Uterus (tissue), 4 donors: Measurements from ENCODE around the gene VMAC. TPM values are rescaled to one million over a fixed set of nuclear protein-coding genes. Genes with fewer than 3 reads are reported as not detected.

ENCODE experiments used
- DNase-seq, 2 donors: peaks; one replicate each; pipeline ENCODE4 v3.0.0-alpha.2; 2019 to 2020
- H3K27ac ChIP-seq, 2 donors: fragments of 200-600 bp; sonication (generic); 1 replicate in 1 of 2; 2 replicates in 1 of 2; pipeline ENCODE4 v1.5.1; 2016 to 2018
- H3K27me3 ChIP-seq, 2 donors: fragments of 200-600 bp; sonication (generic); one replicate each; pipeline ENCODE4 v1.5.1; 2018 to 2019; ENCODE audit warnings: control low read depth in 1 of 2
- H3K36me3 ChIP-seq, 2 donors: fragments of 200-600 bp; sonication (generic); one replicate each; pipeline ENCODE4 v1.5.1; 2019; ENCODE audit warnings: control low read depth in 1 of 2
- H3K4me1 ChIP-seq, 2 donors: fragments of 200-600 bp; sonication (generic); one replicate each; pipeline ENCODE4 v1.5.1; 2018 to 2019; ENCODE audit warnings: control low read depth in 1 of 2
- H3K4me3 ChIP-seq, 2 donors: fragments of 200-600 bp; sonication (generic); 1 replicate in 1 of 2; 2 replicates in 1 of 2; pipeline ENCODE4 v1.5.1; 2018 to 2019; ENCODE audit warnings: mild to moderate bottlenecking in 1 of 2
- H3K9me3 ChIP-seq, 2 donors: fragments of 200-600 bp; sonication (generic); one replicate each; pipeline ENCODE4 v1.5.1; 2019; ENCODE audit warnings: control low read depth in 1 of 2
- CTCF ChIP-seq, 4 experiments: fragments of 200-600 bp in 2 of 4; fragments of 450-650 bp in 2 of 4; sonication (generic) in 2 of 4; IDR thresholded peaks; one replicate each; pipeline ENCODE4 v1.5.1; 2016 to 2019; ENCODE audit warnings: antibody characterized with exemption in 4 of 4, mild to moderate bottlenecking in 2 of 4, moderate library complexity in 1 of 4
- POLR2A ChIP-seq, 2 donors: fragments of 450-650 bp; IDR thresholded peaks; one replicate each; pipeline ENCODE4 v1.6.1; 2016; ENCODE audit warnings: antibody characterized with exemption in 2 of 2, mild to moderate bottlenecking in 1 of 2, moderate library complexity in 1 of 2
- intact Hi-C: fragments of 100-400 bp; cut with DNase I; formaldehyde crosslinking; loops from one replicate; pipeline ENCODE4 v1.15.1; 2023; ENCODE audit warnings: low total_unique reads
- total RNA-seq, 4 donors: library from RNA; depleted of rRNA in 3 of 4; stranded (reverse); fragments of >200 nt in 3 of 4; gene quantifications; one replicate each; pipeline versions ENCODE4 v1.1.0 to v1.2.4, GENCODE V29; 2014 to 2023
- donor health status: DM: yes; HTN: yes; CAD: no.

VMAC gene
- total RNA-seq, 4 donors from 2014 or later, result 2.6 to 10.9 (median 7.1) TPM

GRCh38 chr19:5932146-5932545 is 27.5 kb downstream of the VMAC start:
- Histone ChIP-seq H3K27me3 (no peaks in the 10 kb centered on the region), H3K9me3 (no peaks in the 10 kb centered on the region), H3K27ac (peak overlapping the region in 1 of 2 donors; percentile 20), H3K4me1 (peaks cover 27 to 36% of the 10 kb centered on the region in 2 donors), H3K4me3 (no peak overlapping the region), H3K36me3 (no peaks in the 10 kb centered on the region)
- intact Hi-C loops, result no loop called here
- no peak for DNase-seq
- TF ChIP-seq POLR2A (IDR thresholded peaks at IDR 0.05), result no peak
- no peak for TF ChIP-seq CTCF (IDR thresholded peaks at IDR 0.05)

GRCh38 chr19:5932609-5933262 is 28.1 kb downstream of the VMAC start:
- Histone ChIP-seq H3K36me3 (no peaks in the 10 kb centered on the region), H3K4me1 (peaks cover 21 to 33% of the 10 kb centered on the region in 2 donors)

GRCh38 chr19:5933391-5934068 is 28.9 kb downstream of the VMAC start:
- Histone ChIP-seq H3K36me3 (no peaks in the 10 kb centered on the region), H3K9me3 (no peaks in the 10 kb centered on the region), H3K27me3 (no peaks in the 10 kb centered on the region), H3K27ac (peak overlapping the region; percentile 75 to 87), H3K4me3 (no peak overlapping the region), H3K4me1 (peaks cover 20 to 33% of the 10 kb centered on the region in 2 donors)
- intact Hi-C loops, result no loop called here
- DNase-seq, result peak in 1 of 2 donors; percentile 47
- TF ChIP-seq POLR2A (IDR thresholded peaks at IDR 0.05), result no peak
- no peak for TF ChIP-seq CTCF (IDR thresholded peaks at IDR 0.05)

More at GRCh38 chr19:5932609-5933262, 28.1 kb downstream of the VMAC start:
- H3K9me3 ChIP-seq, result no peaks in the 10 kb centered on the region
- no peak for DNase-seq
- H3K4me3 ChIP-seq, result no peak overlapping the region
- peak overlapping the region; percentile 75 to 87 for H3K27ac ChIP-seq
- no peaks in the 10 kb centered on the region for H3K27me3 ChIP-seq
- intact Hi-C loops, result no loop called here
- no peak for TF ChIP-seq CTCF (IDR thresholded peaks at IDR 0.05)

- Histone ChIP-seq H3K4me1 (peaks cover 20 to 33% of the 10 kb centered on the region in 2 donors), H3K4me3 (no peak overlapping the region), H3K27me3 (no peaks in the 10 kb centered on the region), H3K36me3 (no peaks in the 10 kb centered on the region), H3K27ac (peak overlapping the region; percentile 75 to 87), H3K9me3 (no peaks in the 10 kb centered on the region)
- intact Hi-C loops, result no loop called here
- no peak for DNase-seq
- TF ChIP-seq CTCF (IDR thresholded peaks at IDR 0.05), result no peak
- no peak for TF ChIP-seq POLR2A (IDR thresholded peaks at IDR 0.05)
These were observed 29.4 kb downstream of the VMAC start for GRCh38 chr19:5934069-5934401.

- H3K27me3 ChIP-seq, result no peaks in the 10 kb centered on the region
- peak overlapping the region in 1 of 2 donors; percentile 4 for H3K4me3 ChIP-seq
- H3K9me3 ChIP-seq, result no peaks in the 10 kb centered on the region
- intact Hi-C loops, result no loop called here
- no peaks in the 10 kb centered on the region for H3K36me3 ChIP-seq
- H3K27ac ChIP-seq, result peak overlapping the region; percentile 75 to 87
- peaks cover 20 to 33% of the 10 kb centered on the region in 2 donors for H3K4me1 ChIP-seq
- peak; percentile 78 to 84 for DNase-seq
- no peak for TF ChIP-seq POLR2A (IDR thresholded peaks at IDR 0.05)
- no peak for TF ChIP-seq CTCF (IDR thresholded peaks at IDR 0.05)
These were observed 30.3 kb downstream of the VMAC start for GRCh38 chr19:5934774-5935472.
